ENCODE data around the gene GNG8. TPM values are rescaled to one million over a fixed set of nuclear protein-coding genes. Genes with fewer than 3 reads are reported as not detected.

The GNG8 gene
- total RNA-seq, 2 experiments from 2014 or later = not detected

GRCh38 chr19:46591870-46592269, 44.1 kb downstream of the GNG8 start:
- Histone ChIP-seq H4K20me1 (ENCODE audit: insufficient read depth, low read length) (no peaks in the 10 kb centered on the region), H3K36me3 (ENCODE audit: insufficient read depth, low read length) (no peaks in the 10 kb centered on the region), H3K4me3 (ENCODE audit: low read depth, low read length, poor library complexity, severe bottlenecking) (no peak overlapping the region), H3K4me2 (ENCODE audit: low read length) (no peak overlapping the region), H3K4me1 (ENCODE audit: insufficient read depth, low read length, poor library complexity, severe bottlenecking) (no peaks in the 10 kb centered on the region), H3K9me2 (ENCODE audit: insufficient read depth, low read length) (no peaks in the 10 kb centered on the region), H3K27ac (ENCODE audit: low read depth, low read length, poor library complexity, severe bottlenecking) (no peak overlapping the region), H2AFZ (ENCODE audit: low read length) (no peak overlapping the region), H3K79me2 (ENCODE audit: insufficient read depth, low read depth, low read length) (no peaks in the 10 kb centered on the region), H3K9me3 (ENCODE audit: low read length) (no peaks in the 10 kb centered on the region)
- ChIA-PET POLR2A (no interaction called here), CTCF (ENCODE audit: unreplicated experiment) (no interaction called here)
- BruUV-seq (replicated peaks) = no TSS peak
- DNase-seq (ENCODE audit: low spot score) = no peak
- TF ChIP-seq EZH2phosphoT487 (IDR thresholded peaks at IDR 0.05; ENCODE audit: borderline replicate concordance, low read depth, low read length) = no peak
- no peak for TF ChIP-seq CTCF (conservative IDR thresholded peaks at IDR 0.05; ENCODE audit: low read length)
- intact Hi-C loops (cut with micrococcal nuclease; ENCODE audit: unreplicated experiment) = no loop called here

GRCh38 chr19:46591254-46591653, 44.7 kb downstream of the GNG8 start:
- no peaks in the 10 kb centered on the region for H3K9me3 ChIP-seq (ENCODE audit: low read length)
- H3K79me2 ChIP-seq (ENCODE audit: insufficient read depth, low read depth, low read length) = no peaks in the 10 kb centered on the region
- no peak for DNase-seq (ENCODE audit: low spot score)
- H3K4me3 ChIP-seq (ENCODE audit: low read depth, low read length, poor library complexity, severe bottlenecking) = no peak overlapping the region
- no peaks in the 10 kb centered on the region for H3K4me1 ChIP-seq (ENCODE audit: insufficient read depth, low read length, poor library complexity, severe bottlenecking)
- intact Hi-C loops (cut with micrococcal nuclease; ENCODE audit: unreplicated experiment) = no loop called here
- no peaks in the 10 kb centered on the region for H3K36me3 ChIP-seq (ENCODE audit: insufficient read depth, low read length)
- H2AFZ ChIP-seq (ENCODE audit: low read length) = no peak overlapping the region
- TF ChIP-seq EZH2phosphoT487 (IDR thresholded peaks at IDR 0.05; ENCODE audit: borderline replicate concordance, low read depth, low read length) (no peak), CTCF (conservative IDR thresholded peaks at IDR 0.05; ENCODE audit: low read length) (no peak)
- no peaks in the 10 kb centered on the region for H4K20me1 ChIP-seq (ENCODE audit: insufficient read depth, low read length)
- no peaks in the 10 kb centered on the region for H3K9me2 ChIP-seq (ENCODE audit: insufficient read depth, low read length)
- H3K27ac ChIP-seq (ENCODE audit: low read depth, low read length, poor library complexity, severe bottlenecking) = no peak overlapping the region
- H3K4me2 ChIP-seq (ENCODE audit: low read length) = no peak overlapping the region
- ChIA-PET CTCF (ENCODE audit: unreplicated experiment) (no interaction called here), POLR2A (no interaction called here)
- BruUV-seq (replicated peaks) = no TSS peak

- intact Hi-C loops (cut with micrococcal nuclease; ENCODE audit: unreplicated experiment) = no loop called here
Observed at GRCh38 chr19:46587861-46588260, 48.1 kb downstream of the GNG8 start.

More at GRCh38 chr19:46587861-46588260, 48.1 kb downstream of the GNG8 start:
- Histone ChIP-seq H4K20me1 (ENCODE audit: insufficient read depth, low read length) (no peaks in the 10 kb centered on the region), H3K9me3 (ENCODE audit: low read length) (no peaks in the 10 kb centered on the region), H3K36me3 (ENCODE audit: insufficient read depth, low read length) (no peaks in the 10 kb centered on the region), H3K4me1 (ENCODE audit: insufficient read depth, low read length, poor library complexity, severe bottlenecking) (no peaks in the 10 kb centered on the region), H3K27ac (ENCODE audit: low read depth, low read length, poor library complexity, severe bottlenecking) (no peak overlapping the region), H2AFZ (ENCODE audit: low read length) (no peak overlapping the region), H3K79me2 (ENCODE audit: insufficient read depth, low read depth, low read length) (no peaks in the 10 kb centered on the region), H3K4me2 (ENCODE audit: low read length) (no peak overlapping the region), H3K9me2 (ENCODE audit: insufficient read depth, low read length) (no peaks in the 10 kb centered on the region), H3K4me3 (ENCODE audit: low read depth, low read length, poor library complexity, severe bottlenecking) (no peak overlapping the region)
- TF ChIP-seq EZH2phosphoT487 (IDR thresholded peaks at IDR 0.05; ENCODE audit: borderline replicate concordance, low read depth, low read length) (no peak), CTCF (conservative IDR thresholded peaks at IDR 0.05; ENCODE audit: low read length) (no peak)
- POLR2A ChIA-PET = no interaction called here
- BruUV-seq (replicated peaks) = no TSS peak
- DNase-seq (ENCODE audit: low spot score) = no peak
- CTCF ChIA-PET (ENCODE audit: unreplicated experiment) = no interaction called here

Measured in OCI-LY7 (cell line).